Endothelial cell of umbilical vein (primary cell): Measurements from ENCODE around the gene PTPN9. TPM values are rescaled to one million over a fixed set of nuclear protein-coding genes. Genes with fewer than 3 reads are reported as not detected.

Experiments
- BruUV-seq: library from RNA; stranded (reverse); fragments of 400-500 nt; replicated peaks from 2 replicates; lab custom pipeline; 2021; lab: Mats Ljungman, UMichigan
- CTCF ChIA-PET: fragments of 300-600, 350-600 bp; sonication (Branson Sonifier 250); formaldehyde crosslinking; loops from one replicate; lab custom pipeline; 2021; ENCODE audit warnings: antibody characterized with exemption, inconsistent platforms; lab: Charles Lee
- POLR2A ChIA-PET: fragments of 300-600, 350-600 bp; sonication (Branson Sonifier 250); formaldehyde crosslinking; loops from one replicate; lab custom pipeline; 2021; ENCODE audit warnings: antibody characterized with exemption, inconsistent platforms; lab: Charles Lee
- DNase-seq: peaks from one replicate; pipeline ENCODE4 v3.0.0-alpha.2; 2011; ENCODE audit warnings: low read depth, low spot score
- FAIRE-seq: peaks from 2 replicates; lab custom pipeline; 2011; peaks lifted over from hg19 to GRCh38; lab: Jason Lieb, UNC
- H2AFZ ChIP-seq: 2 replicates; pipeline ENCODE4 v1.6.0; 2012; ENCODE audit warnings: low read depth, low read length, control low read depth, inconsistent platforms
- H3K27ac ChIP-seq: 2 replicates; pipeline ENCODE4 v1.5.1; 2011; ENCODE audit warnings: low read depth, mild to moderate bottlenecking, control low read depth, low read length, moderate library complexity; ENCODE audit not compliant: insufficient read depth
- H3K27me3 ChIP-seq, 2 experiments: 2 replicates each; pipeline versions ENCODE4 v1.6.0 to v1.6.1; 2011; ENCODE audit warnings: low read length in 2 of 2, mixed read lengths in 1 of 2; ENCODE audit not compliant: control insufficient read depth in 2 of 2, insufficient read depth in 2 of 2
- H3K36me3 ChIP-seq, 2 experiments: 2 replicates in 1 of 2; 3 replicates in 1 of 2; pipeline ENCODE4 v1.5.1; 2011; ENCODE audit warnings: low read length in 2 of 2, mild to moderate bottlenecking in 1 of 2, moderate library complexity in 1 of 2; ENCODE audit not compliant: control insufficient read depth in 2 of 2, insufficient read depth in 2 of 2; ENCODE audit errors: extremely low read depth in 1 of 2
- H3K4me1 ChIP-seq: 3 replicates; pipeline ENCODE4 v1.5.1; 2011; ENCODE audit warnings: mild to moderate bottlenecking, low read length; ENCODE audit not compliant: control insufficient read depth, insufficient read depth; ENCODE audit errors: extremely low read depth
- H3K4me2 ChIP-seq: 2 replicates; pipeline ENCODE4 v1.6.1; 2011; ENCODE audit warnings: low read length, control low read depth, mixed read lengths; ENCODE audit not compliant: insufficient read depth
- H3K4me3 ChIP-seq, 3 experiments: fragments of 200-600 bp in 1 of 3; sonication (generic), shearing (Covaris generic) in 1 of 3; replicated peaks in 1 of 3; 2 replicates each; pipeline ENCODE4 v1.5.1; 2011 to 2016; ENCODE audit warnings: control low read depth in 3 of 3, low read length in 3 of 3, mild to moderate bottlenecking in 2 of 3, inconsistent platforms in 1 of 3, low read depth in 1 of 3, moderate library complexity in 1 of 3; ENCODE audit not compliant: insufficient read depth in 1 of 3
- H3K79me2 ChIP-seq: 2 replicates; pipeline ENCODE4 v1.6.0; 2012; ENCODE audit warnings: low read length, inconsistent platforms; ENCODE audit not compliant: control insufficient read depth, insufficient read depth
- H3K9ac ChIP-seq: replicated peaks from 2 replicates; pipeline ENCODE3; 2011; ENCODE audit warnings: low read length, control low read depth; ENCODE audit not compliant: insufficient read depth; ENCODE audit errors: extremely low read depth
- H3K9me1 ChIP-seq: replicated peaks from 3 replicates; pipeline ENCODE4 v1.6.0; 2011; ENCODE audit warnings: mild to moderate bottlenecking, low read length; ENCODE audit not compliant: control insufficient read depth, insufficient read depth; ENCODE audit errors: extremely low read depth
- H3K9me3 ChIP-seq: replicated peaks from 2 replicates; pipeline ENCODE4 v1.5.1; 2012; ENCODE audit warnings: low read length, inconsistent platforms; ENCODE audit not compliant: control insufficient read depth, insufficient read depth
- H4K20me1 ChIP-seq: replicated peaks from 2 replicates; pipeline ENCODE3; 2011; ENCODE audit warnings: mild to moderate bottlenecking, low read length; ENCODE audit not compliant: control insufficient read depth, insufficient read depth; ENCODE audit errors: extremely low read depth
- EZH2 ChIP-seq: IDR thresholded peaks from 2 replicates; pipeline ENCODE4 v1.6.1; 2012; ENCODE audit warnings: borderline replicate concordance, low read depth, mild to moderate bottlenecking, moderate library complexity, low read length, inconsistent platforms; ENCODE audit not compliant: severe bottlenecking
- FOS ChIP-seq: IDR thresholded peaks from 2 replicates; pipeline ENCODE4 v1.6.1; 2011; ENCODE audit warnings: mild to moderate bottlenecking, low read length, moderate library complexity, borderline replicate concordance; ENCODE audit not compliant: insufficient read depth
- GATA2 ChIP-seq: IDR thresholded peaks from 2 replicates; pipeline ENCODE4 v1.7.0; 2011; ENCODE audit warnings: low read depth, mild to moderate bottlenecking, moderate library complexity, mixed read lengths, low read length; ENCODE audit not compliant: insufficient read length, insufficient read depth
- JUN ChIP-seq: IDR thresholded peaks from 2 replicates; pipeline ENCODE4 v1.6.1; 2011; ENCODE audit warnings: borderline replicate concordance, low read depth; ENCODE audit not compliant: insufficient read length, insufficient read depth
- MYC ChIP-seq: IDR thresholded peaks from one replicate; pipeline ENCODE4 v1.6.1; 2011; ENCODE audit warnings: mild to moderate bottlenecking, low read depth, low read length
- POLR2A ChIP-seq: IDR thresholded peaks from 2 replicates; pipeline ENCODE4 v1.6.1; 2012; ENCODE audit warnings: low read depth, mild to moderate bottlenecking, control low read depth, low read length
- POLR2AphosphoS5 ChIP-seq: IDR thresholded peaks from 2 replicates; pipeline ENCODE4 v1.6.1; 2012; ENCODE audit warnings: low read depth, mild to moderate bottlenecking, control low read depth, low read length, moderate library complexity; ENCODE audit not compliant: insufficient read depth
- dilution Hi-C: fragments of 300-500 bp; cut with MboI; formaldehyde crosslinking; loops from one replicate; pipeline ENCODE4 v1.15.0; 2019; ENCODE audit warnings: low sequenced_read_pairs; ENCODE audit not compliant: extremely low pct_ligation_motif_present
- intact Hi-C: fragments of 100-400 bp; cut with micrococcal nuclease; formaldehyde crosslinking; loops from one replicate; pipeline ENCODE4 v1.10.0; 2022
- polyA plus RNA-seq, 4 experiments: library from polyadenylated mRNA; depleted of rRNA in 3 of 4; stranded (reverse) in 3 of 4; unstranded in 1 of 4; fragments of >200 nt; gene quantifications; 2 replicates each; pipeline versions ENCODE4 v1.2.1 to v1.2.3, GENCODE V29; 2011 to 2012; ENCODE audit warnings: missing spikeins in 1 of 4
- total RNA-seq: library from RNA; stranded (reverse); gene quantifications from 2 replicates; pipeline ENCODE4 v1.2.3, GENCODE V29; 2021
- TF ChIP-seq, protein P1 (sequence below): IDR thresholded peaks from 2 replicates; pipeline ENCODE4 v1.6.1; 2011; ENCODE audit not compliant: insufficient read depth, insufficient read length
- TF ChIP-seq, protein P2 (sequence below), 2 donors: IDR thresholded peaks; 1 replicate in 1 of 2; 2 replicates in 1 of 2; pipeline ENCODE4 v1.5.1; 2011; ENCODE audit warnings: low read length in 2 of 2, mild to moderate bottlenecking in 2 of 2, moderate library complexity in 2 of 2, control low read depth in 1 of 2, inconsistent platforms in 1 of 2, low read depth in 1 of 2; ENCODE audit not compliant: insufficient read depth in 1 of 2; ENCODE audit errors: extremely low read depth in 1 of 2

Gene PTPN9
- total and polyA plus RNA-seq, 2 donors (not counting 3 experiments of a cell fraction or from before 2014, with no cell fraction given): 31.4 to 37.2 TPM

- TF ChIP-seq, protein P1, sequence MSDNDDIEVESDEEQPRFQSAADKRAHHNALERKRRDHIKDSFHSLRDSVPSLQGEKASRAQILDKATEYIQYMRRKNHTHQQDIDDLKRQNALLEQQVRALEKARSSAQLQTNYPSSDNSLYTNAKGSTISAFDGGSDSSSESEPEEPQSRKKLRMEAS: no peak
- no peak for TF ChIP-seq POLR2A
- TF ChIP-seq MYC: no peak
- TF ChIP-seq GATA2: no peak
- no peak for TF ChIP-seq JUN
- no peak for TF ChIP-seq POLR2AphosphoS5
- TF ChIP-seq, protein P2, sequence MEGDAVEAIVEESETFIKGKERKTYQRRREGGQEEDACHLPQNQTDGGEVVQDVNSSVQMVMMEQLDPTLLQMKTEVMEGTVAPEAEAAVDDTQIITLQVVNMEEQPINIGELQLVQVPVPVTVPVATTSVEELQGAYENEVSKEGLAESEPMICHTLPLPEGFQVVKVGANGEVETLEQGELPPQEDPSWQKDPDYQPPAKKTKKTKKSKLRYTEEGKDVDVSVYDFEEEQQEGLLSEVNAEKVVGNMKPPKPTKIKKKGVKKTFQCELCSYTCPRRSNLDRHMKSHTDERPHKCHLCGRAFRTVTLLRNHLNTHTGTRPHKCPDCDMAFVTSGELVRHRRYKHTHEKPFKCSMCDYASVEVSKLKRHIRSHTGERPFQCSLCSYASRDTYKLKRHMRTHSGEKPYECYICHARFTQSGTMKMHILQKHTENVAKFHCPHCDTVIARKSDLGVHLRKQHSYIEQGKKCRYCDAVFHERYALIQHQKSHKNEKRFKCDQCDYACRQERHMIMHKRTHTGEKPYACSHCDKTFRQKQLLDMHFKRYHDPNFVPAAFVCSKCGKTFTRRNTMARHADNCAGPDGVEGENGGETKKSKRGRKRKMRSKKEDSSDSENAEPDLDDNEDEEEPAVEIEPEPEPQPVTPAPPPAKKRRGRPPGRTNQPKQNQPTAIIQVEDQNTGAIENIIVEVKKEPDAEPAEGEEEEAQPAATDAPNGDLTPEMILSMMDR (IDR thresholded peaks at IDR 0.05; ENCODE audit: extremely low read depth in 1 of 2, insufficient read depth in 1 of 2, low read depth in 1 of 2, low read length in 2 of 2): no peak
- no peak for TF ChIP-seq EZH2
- TF ChIP-seq FOS: no peak
- CTCF ChIA-PET: interaction anchor here (0.6 to 1.2 kb wide), 2 partner anchors 11 to 286 kb away, joined by 3 read pairs; no protein-coding TSS in a partner anchor
- FAIRE-seq (no peak), DNase-seq (no peak)
- BruUV-seq: no TSS peak
- H3K36me3 ChIP-seq: peaks cover 0 to 6% of the 10 kb centered on the region in 2 experiments
- H3K9ac ChIP-seq: no peak overlapping the region
- POLR2A ChIA-PET: interaction anchor here (0.7 kb wide), 1 partner anchor 100 kb away, joined by 5 read pairs; no protein-coding TSS in a partner anchor
- H4K20me1 ChIP-seq: no peaks in the 10 kb centered on the region
- no peaks in the 10 kb centered on the region for H3K9me3 ChIP-seq
- intact Hi-C loops (no loop called here), dilution Hi-C loops (no loop called here)
- no peak overlapping the region for H2AFZ ChIP-seq
- H3K9me1 ChIP-seq: no peaks in the 10 kb centered on the region
- H3K4me1 ChIP-seq: no peaks in the 10 kb centered on the region
- H3K27me3 ChIP-seq: no peaks in the 10 kb centered on the region
- no peak overlapping the region for H3K4me2 ChIP-seq
- no peak overlapping the region for H3K27ac ChIP-seq
- H3K79me2 ChIP-seq: peaks cover 35% of the 10 kb centered on the region
- no peak overlapping the region for H3K4me3 ChIP-seq
These were observed 147.4 kb downstream of the PTPN9 start for GRCh38 chr15:75431682-75432081.
